GM12892 (cell line): ENCODE results near the gene GZMB.

ENCODE experiments used
- POLR2A ChIP-seq: IDR thresholded peaks from 2 replicates; pipeline ENCODE4 v1.6.1; 2011; ENCODE audit warnings: low read depth, low read length, control low read depth
- POLR2AphosphoS5 ChIP-seq: IDR thresholded peaks from 2 replicates; pipeline ENCODE4 v1.6.1; 2011; ENCODE audit warnings: low read depth, low read length, control low read depth

DNA sequence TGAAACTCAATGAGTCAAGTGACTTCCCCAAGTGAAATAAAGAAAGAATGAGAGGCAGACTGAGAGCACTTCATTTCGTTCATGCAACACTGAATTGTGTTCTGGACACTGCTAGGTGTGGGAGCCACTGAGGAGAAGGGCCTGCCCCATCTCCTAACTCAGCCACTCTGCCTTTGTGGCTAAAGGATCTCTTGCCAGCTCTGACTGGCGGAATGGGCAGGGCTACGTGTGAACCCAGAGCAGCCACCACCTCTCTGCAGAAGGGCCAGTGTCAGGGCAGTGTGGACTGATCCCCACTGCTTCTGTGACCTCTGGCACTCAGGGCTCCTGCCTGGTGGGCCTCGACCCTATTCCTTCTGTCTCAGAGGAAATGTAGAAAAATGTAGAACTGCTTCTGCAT is 46.5 kb upstream of the GZMB start:
- no peak for TF ChIP-seq POLR2A
- no peak for TF ChIP-seq POLR2AphosphoS5
